Measurements from ENCODE around the gene ZBTB22. TPM values are rescaled to one million over a fixed set of nuclear protein-coding genes. Genes with fewer than 3 reads are reported as not detected.
A peak's percentile ranks its signal among the peaks of the same experiment; 100 is the strongest.
"Not testable (repeated sequence)": the region's sequence is repeated elsewhere in the genome, so short reads cannot be mapped to it uniquely, and the experiment has no call there.

Gene ZBTB22
- 15.6 TPM for polyA plus RNA-seq (2013, experiment 1 of 2; ENCODE audit: insufficient read length)
- polyA plus RNA-seq (2013, experiment 2 of 2; ENCODE audit: insufficient read length) = 14.4 TPM

- peak; percentile 99 for DNase-seq
These were observed at the start of gene ZBTB22 for GRCh38 chr6:33317669-33318425. ZBTB22 (minus strand) TSS chr6:33317744; CDS start chr6:33316916, 828 bp downstream.

- no peak for DNase-seq
These were observed 49.6 kb upstream of the ZBTB22 start for GRCh38 chr6:33367009-33367714.

- DNase-seq = not testable (repeated sequence)
These were observed 47.8 kb upstream of the ZBTB22 start for GRCh38 chr6:33365206-33365971.

GRCh38 chr6:33364475-33365205 lies 47.1 kb upstream of the ZBTB22 start:
- peak; percentile 57 for DNase-seq

- not testable (repeated sequence) for DNase-seq
These were observed 45.9 kb upstream of the ZBTB22 start for GRCh38 chr6:33363486-33363885.

- no peak for DNase-seq
These were observed 41.8 kb upstream of the ZBTB22 start for GRCh38 chr6:33359331-33359730.

- not testable (repeated sequence) for DNase-seq
These were observed 39.8 kb upstream of the ZBTB22 start for GRCh38 chr6:33357160-33357871.

- DNase-seq = no peak
These were observed 38.8 kb upstream of the ZBTB22 start for GRCh38 chr6:33356295-33356694.

GRCh38 chr6:33355860-33356259 lies 38.3 kb upstream of the ZBTB22 start:
- not testable (repeated sequence) for DNase-seq

- DNase-seq = no peak
These were observed 30.3 kb upstream of the ZBTB22 start for GRCh38 chr6:33347816-33348215.

GRCh38 chr6:33346972-33347371 lies 29.4 kb upstream of the ZBTB22 start:
- DNase-seq = not testable (repeated sequence)

- peak; percentile 67 for DNase-seq
These were observed 27.5 kb upstream of the ZBTB22 start for GRCh38 chr6:33344701-33345697.

GRCh38 chr6:33343953-33344611 lies 26.5 kb upstream of the ZBTB22 start:
- no peak for DNase-seq

- not testable (repeated sequence) for DNase-seq
These were observed 26.0 kb upstream of the ZBTB22 start for GRCh38 chr6:33343606-33343952.

- DNase-seq = no peak
These were observed 21.6 kb upstream of the ZBTB22 start for GRCh38 chr6:33339193-33339592.

- no peak for DNase-seq
These were observed 19.0 kb upstream of the ZBTB22 start for GRCh38 chr6:33336495-33336894.

GRCh38 chr6:33335916-33336315 lies 18.4 kb upstream of the ZBTB22 start:
- DNase-seq = no peak

- DNase-seq = no peak
These were observed 16.1 kb upstream of the ZBTB22 start for GRCh38 chr6:33333666-33334065.

- no peak for DNase-seq
These were observed 13.2 kb upstream of the ZBTB22 start for GRCh38 chr6:33330736-33331135.

- DNase-seq = no peak
These were observed 11.5 kb upstream of the ZBTB22 start for GRCh38 chr6:33329058-33329457.

All from fibroblast of skin of scalp (primary cell).